SH-SY5Y (cell line): ENCODE measurements around the gene SCN1A.

ENCODE experiments used
- GATA2 ChIP-seq: IDR thresholded peaks from 2 replicates; pipeline ENCODE4 v1.6.1; 2011; ENCODE audit warnings: mild to moderate bottlenecking, low read depth, low read length
- GATA3 ChIP-seq: IDR thresholded peaks from 2 replicates; pipeline ENCODE4 v1.6.1; 2011; ENCODE audit warnings: low read depth, mild to moderate bottlenecking, low read length, moderate library complexity

SCN1A gene

DNA sequence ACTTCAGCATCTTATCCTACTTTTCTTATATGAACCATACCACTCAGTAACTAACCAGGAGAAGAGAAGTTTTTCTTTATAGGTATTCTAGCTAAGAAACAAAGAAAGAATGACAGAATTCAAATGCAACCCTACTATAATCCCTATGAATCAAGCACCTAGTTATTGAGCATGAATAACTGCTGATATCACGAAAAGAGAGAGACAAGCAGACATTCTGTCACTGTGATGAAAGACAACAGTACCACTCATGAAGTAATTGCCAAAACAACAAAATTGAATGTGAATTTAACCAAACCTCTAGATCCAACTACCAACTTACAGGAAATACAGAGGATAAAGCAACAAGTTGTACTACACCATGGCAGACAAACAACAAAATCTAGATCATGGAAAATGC lies 189.6 kb downstream of the SCN1A start:
- TF ChIP-seq GATA3 (no peak), GATA2 (no peak)
